Endothelial cell of umbilical vein (primary cell): ENCODE measurements around the gene STX1A. TPM values are rescaled to one million over a fixed set of nuclear protein-coding genes. Genes with fewer than 3 reads are reported as not detected.

Experiments used
- BruUV-seq: library from RNA; stranded (reverse); fragments of 400-500 nt; replicated peaks from 2 replicates; lab custom pipeline; 2021; lab: Mats Ljungman, UMichigan
- CTCF ChIA-PET: fragments of 300-600, 350-600 bp; sonication (Branson Sonifier 250); formaldehyde crosslinking; loops from one replicate; lab custom pipeline; 2021; ENCODE audit warnings: antibody characterized with exemption, inconsistent platforms; lab: Charles Lee
- POLR2A ChIA-PET: fragments of 300-600, 350-600 bp; sonication (Branson Sonifier 250); formaldehyde crosslinking; loops from one replicate; lab custom pipeline; 2021; ENCODE audit warnings: antibody characterized with exemption, inconsistent platforms; lab: Charles Lee
- DNase-seq: peaks from one replicate; pipeline ENCODE4 v3.0.0-alpha.2; 2011; ENCODE audit warnings: low read depth, low spot score
- FAIRE-seq: peaks from 2 replicates; lab custom pipeline; 2011; peaks lifted over from hg19 to GRCh38; lab: Jason Lieb, UNC
- H2AFZ ChIP-seq: 2 replicates; pipeline ENCODE4 v1.6.0; 2012; ENCODE audit warnings: low read depth, low read length, control low read depth, inconsistent platforms
- H3K27ac ChIP-seq: 2 replicates; pipeline ENCODE4 v1.5.1; 2011; ENCODE audit warnings: low read depth, mild to moderate bottlenecking, control low read depth, low read length, moderate library complexity; ENCODE audit not compliant: insufficient read depth
- H3K27me3 ChIP-seq, 2 experiments: 2 replicates each; pipeline versions ENCODE4 v1.6.0 to v1.6.1; 2011; ENCODE audit warnings: low read length in 2 of 2, mixed read lengths in 1 of 2; ENCODE audit not compliant: control insufficient read depth in 2 of 2, insufficient read depth in 2 of 2
- H3K36me3 ChIP-seq, 2 experiments: 2 replicates in 1 of 2; 3 replicates in 1 of 2; pipeline ENCODE4 v1.5.1; 2011; ENCODE audit warnings: low read length in 2 of 2, mild to moderate bottlenecking in 1 of 2, moderate library complexity in 1 of 2; ENCODE audit not compliant: control insufficient read depth in 2 of 2, insufficient read depth in 2 of 2; ENCODE audit errors: extremely low read depth in 1 of 2
- H3K4me1 ChIP-seq: 3 replicates; pipeline ENCODE4 v1.5.1; 2011; ENCODE audit warnings: mild to moderate bottlenecking, low read length; ENCODE audit not compliant: control insufficient read depth, insufficient read depth; ENCODE audit errors: extremely low read depth
- H3K4me2 ChIP-seq: 2 replicates; pipeline ENCODE4 v1.6.1; 2011; ENCODE audit warnings: low read length, control low read depth, mixed read lengths; ENCODE audit not compliant: insufficient read depth
- H3K4me3 ChIP-seq, 3 experiments: fragments of 200-600 bp in 1 of 3; sonication (generic), shearing (Covaris generic) in 1 of 3; replicated peaks in 1 of 3; 2 replicates each; pipeline ENCODE4 v1.5.1; 2011 to 2016; ENCODE audit warnings: control low read depth in 3 of 3, low read length in 3 of 3, mild to moderate bottlenecking in 2 of 3, inconsistent platforms in 1 of 3, low read depth in 1 of 3, moderate library complexity in 1 of 3; ENCODE audit not compliant: insufficient read depth in 1 of 3
- H3K79me2 ChIP-seq: 2 replicates; pipeline ENCODE4 v1.6.0; 2012; ENCODE audit warnings: low read length, inconsistent platforms; ENCODE audit not compliant: control insufficient read depth, insufficient read depth
- H3K9ac ChIP-seq: replicated peaks from 2 replicates; pipeline ENCODE3; 2011; ENCODE audit warnings: low read length, control low read depth; ENCODE audit not compliant: insufficient read depth; ENCODE audit errors: extremely low read depth
- H3K9me1 ChIP-seq: replicated peaks from 3 replicates; pipeline ENCODE4 v1.6.0; 2011; ENCODE audit warnings: mild to moderate bottlenecking, low read length; ENCODE audit not compliant: control insufficient read depth, insufficient read depth; ENCODE audit errors: extremely low read depth
- H3K9me3 ChIP-seq: replicated peaks from 2 replicates; pipeline ENCODE4 v1.5.1; 2012; ENCODE audit warnings: low read length, inconsistent platforms; ENCODE audit not compliant: control insufficient read depth, insufficient read depth
- H4K20me1 ChIP-seq: replicated peaks from 2 replicates; pipeline ENCODE3; 2011; ENCODE audit warnings: mild to moderate bottlenecking, low read length; ENCODE audit not compliant: control insufficient read depth, insufficient read depth; ENCODE audit errors: extremely low read depth
- CTCF ChIP-seq, 2 donors: IDR thresholded peaks; 1 replicate in 1 of 2; 2 replicates in 1 of 2; pipeline ENCODE4 v1.5.1; 2011; ENCODE audit warnings: low read length in 2 of 2, mild to moderate bottlenecking in 2 of 2, moderate library complexity in 2 of 2, control low read depth in 1 of 2, inconsistent platforms in 1 of 2, low read depth in 1 of 2; ENCODE audit not compliant: insufficient read depth in 1 of 2; ENCODE audit errors: extremely low read depth in 1 of 2
- EZH2 ChIP-seq: IDR thresholded peaks from 2 replicates; pipeline ENCODE4 v1.6.1; 2012; ENCODE audit warnings: borderline replicate concordance, low read depth, mild to moderate bottlenecking, moderate library complexity, low read length, inconsistent platforms; ENCODE audit not compliant: severe bottlenecking
- FOS ChIP-seq: IDR thresholded peaks from 2 replicates; pipeline ENCODE4 v1.6.1; 2011; ENCODE audit warnings: mild to moderate bottlenecking, low read length, moderate library complexity, borderline replicate concordance; ENCODE audit not compliant: insufficient read depth
- GATA2 ChIP-seq: IDR thresholded peaks from 2 replicates; pipeline ENCODE4 v1.7.0; 2011; ENCODE audit warnings: low read depth, mild to moderate bottlenecking, moderate library complexity, mixed read lengths, low read length; ENCODE audit not compliant: insufficient read length, insufficient read depth
- JUN ChIP-seq: IDR thresholded peaks from 2 replicates; pipeline ENCODE4 v1.6.1; 2011; ENCODE audit warnings: borderline replicate concordance, low read depth; ENCODE audit not compliant: insufficient read length, insufficient read depth
- MAX ChIP-seq: IDR thresholded peaks from 2 replicates; pipeline ENCODE4 v1.6.1; 2011; ENCODE audit not compliant: insufficient read depth, insufficient read length
- MYC ChIP-seq: IDR thresholded peaks from one replicate; pipeline ENCODE4 v1.6.1; 2011; ENCODE audit warnings: mild to moderate bottlenecking, low read depth, low read length
- POLR2A ChIP-seq: IDR thresholded peaks from 2 replicates; pipeline ENCODE4 v1.6.1; 2012; ENCODE audit warnings: low read depth, mild to moderate bottlenecking, control low read depth, low read length
- POLR2AphosphoS5 ChIP-seq: IDR thresholded peaks from 2 replicates; pipeline ENCODE4 v1.6.1; 2012; ENCODE audit warnings: low read depth, mild to moderate bottlenecking, control low read depth, low read length, moderate library complexity; ENCODE audit not compliant: insufficient read depth
- dilution Hi-C: fragments of 300-500 bp; cut with MboI; formaldehyde crosslinking; loops from one replicate; pipeline ENCODE4 v1.15.0; 2019; ENCODE audit warnings: low sequenced_read_pairs; ENCODE audit not compliant: extremely low pct_ligation_motif_present
- intact Hi-C: fragments of 100-400 bp; cut with micrococcal nuclease; formaldehyde crosslinking; loops from one replicate; pipeline ENCODE4 v1.10.0; 2022
- polyA plus RNA-seq, 4 experiments: library from polyadenylated mRNA; depleted of rRNA in 3 of 4; stranded (reverse) in 3 of 4; unstranded in 1 of 4; fragments of >200 nt; gene quantifications; 2 replicates each; pipeline versions ENCODE4 v1.2.1 to v1.2.3, GENCODE V29; 2011 to 2012; ENCODE audit warnings: missing spikeins in 1 of 4
- total RNA-seq: library from RNA; stranded (reverse); gene quantifications from 2 replicates; pipeline ENCODE4 v1.2.3, GENCODE V29; 2021

Gene STX1A
- total and polyA plus RNA-seq, 2 donors (not counting 3 experiments of a cell fraction or from before 2014, with no cell fraction given) = 13.1 to 20.8 TPM

- no peaks in the 10 kb centered on the region for H3K9me1 ChIP-seq
- FAIRE-seq = no peak
- no peak for DNase-seq
- no peak overlapping the region for H3K4me2 ChIP-seq
- H4K20me1 ChIP-seq = no peaks in the 10 kb centered on the region
- dilution Hi-C loops (no loop called here), intact Hi-C loops (no loop called here)
- ChIA-PET POLR2A (interaction anchor here (0.6 kb wide), 1 partner anchor 109 kb away, joined by 4 read pairs; no protein-coding TSS in a partner anchor), CTCF (interaction anchor here (0.7 to 2.2 kb wide), 4 partner anchors 12 to 150 kb away, joined by 3 to 6 read pairs (median 4); no protein-coding TSS in a partner anchor)
- TF ChIP-seq MAX = no peak
- TF ChIP-seq FOS = no peak
- H3K36me3 ChIP-seq = no peaks in the 10 kb centered on the region
- H3K4me1 ChIP-seq = no peaks in the 10 kb centered on the region
- no TSS peak for BruUV-seq
- H2AFZ ChIP-seq = no peak overlapping the region
- no peak overlapping the region for H3K9ac ChIP-seq
- no peaks in the 10 kb centered on the region for H3K9me3 ChIP-seq
- H3K79me2 ChIP-seq = no peaks in the 10 kb centered on the region
- no peak overlapping the region for H3K4me3 ChIP-seq
- no peaks in the 10 kb centered on the region for H3K27me3 ChIP-seq
- no peak overlapping the region for H3K27ac ChIP-seq
Observed at GRCh38 chr7:73746378-73746777, 26.9 kb upstream of the STX1A start.

- no peak for DNase-seq
- Histone ChIP-seq H3K4me3 (no peak overlapping the region), H3K9me1 (no peaks in the 10 kb centered on the region), H3K4me2 (no peak overlapping the region), H3K9ac (no peak overlapping the region), H3K9me3 (no peaks in the 10 kb centered on the region), H3K27ac (no peak overlapping the region), H3K27me3 (no peaks in the 10 kb centered on the region), H2AFZ (no peak overlapping the region), H3K79me2 (no peaks in the 10 kb centered on the region), H3K36me3 (no peaks in the 10 kb centered on the region), H3K4me1 (peaks cover 6% of the 10 kb centered on the region), H4K20me1 (no peaks in the 10 kb centered on the region)
- ChIA-PET POLR2A (no interaction called here), CTCF (interaction anchor here (1.0 kb wide), 1 partner anchor 9 kb away, joined by 3 read pairs; no protein-coding TSS in a partner anchor)
- no peak for FAIRE-seq
- intact Hi-C loops (no loop called here), dilution Hi-C loops (no loop called here)
- BruUV-seq = no TSS peak
- TF ChIP-seq MYC = no peak
- TF ChIP-seq FOS = no peak
- TF ChIP-seq EZH2 = no peak
- TF ChIP-seq GATA2 = no peak
- TF ChIP-seq MAX = no peak
- no peak for TF ChIP-seq POLR2A
- no peak for TF ChIP-seq JUN
- no peak for TF ChIP-seq CTCF (IDR thresholded peaks at IDR 0.05; ENCODE audit: extremely low read depth in 1 of 2, insufficient read depth in 1 of 2, low read depth in 1 of 2, low read length in 2 of 2)
- no peak for TF ChIP-seq POLR2AphosphoS5
Observed at GRCh38 chr7:73742753-73743641, 23.5 kb upstream of the STX1A start.
